Ovary (tissue), 3 donors: ENCODE results near the gene WDFY4.

Experiments used
- EP300 ChIP-seq: sonication (generic); formaldehyde crosslinking; IDR thresholded peaks from one replicate; pipeline ENCODE4 v1.6.1; 2017; ENCODE audit warnings: antibody characterized with exemption
- TF ChIP-seq, protein P1 (sequence below), 3 donors: fragments of 450-650 bp in 2 of 3; fragments of 200-600 bp in 1 of 3; IDR thresholded peaks; one replicate each; pipeline versions ENCODE4 v1.5.1 to v1.8.0; 2016 to 2022; ENCODE audit warnings: antibody characterized with exemption in 3 of 3, mild to moderate bottlenecking in 1 of 3
- donor health status: DM: no; HTN: no; CAD: no.

DNA sequence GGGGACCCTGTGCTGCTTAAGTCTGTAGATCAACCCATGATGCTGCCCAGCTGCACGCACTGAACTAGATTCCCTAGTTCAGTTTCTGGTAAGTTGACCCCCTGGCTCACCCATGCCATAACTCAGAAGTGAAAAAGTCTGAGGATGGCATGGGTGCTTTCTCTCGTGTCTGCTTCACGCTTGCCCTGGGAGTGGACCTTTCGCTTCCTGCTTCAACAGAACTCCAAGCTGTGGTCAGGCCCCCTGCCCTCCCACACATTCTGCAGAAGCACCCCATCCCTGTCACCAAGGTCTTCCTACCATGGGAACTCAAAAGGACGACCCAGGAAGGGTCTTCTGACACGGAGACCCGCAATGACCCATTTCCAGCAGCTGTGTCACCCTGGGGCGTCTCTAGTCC is 215.1 kb downstream of the WDFY4 start:
- TF ChIP-seq, protein P1, sequence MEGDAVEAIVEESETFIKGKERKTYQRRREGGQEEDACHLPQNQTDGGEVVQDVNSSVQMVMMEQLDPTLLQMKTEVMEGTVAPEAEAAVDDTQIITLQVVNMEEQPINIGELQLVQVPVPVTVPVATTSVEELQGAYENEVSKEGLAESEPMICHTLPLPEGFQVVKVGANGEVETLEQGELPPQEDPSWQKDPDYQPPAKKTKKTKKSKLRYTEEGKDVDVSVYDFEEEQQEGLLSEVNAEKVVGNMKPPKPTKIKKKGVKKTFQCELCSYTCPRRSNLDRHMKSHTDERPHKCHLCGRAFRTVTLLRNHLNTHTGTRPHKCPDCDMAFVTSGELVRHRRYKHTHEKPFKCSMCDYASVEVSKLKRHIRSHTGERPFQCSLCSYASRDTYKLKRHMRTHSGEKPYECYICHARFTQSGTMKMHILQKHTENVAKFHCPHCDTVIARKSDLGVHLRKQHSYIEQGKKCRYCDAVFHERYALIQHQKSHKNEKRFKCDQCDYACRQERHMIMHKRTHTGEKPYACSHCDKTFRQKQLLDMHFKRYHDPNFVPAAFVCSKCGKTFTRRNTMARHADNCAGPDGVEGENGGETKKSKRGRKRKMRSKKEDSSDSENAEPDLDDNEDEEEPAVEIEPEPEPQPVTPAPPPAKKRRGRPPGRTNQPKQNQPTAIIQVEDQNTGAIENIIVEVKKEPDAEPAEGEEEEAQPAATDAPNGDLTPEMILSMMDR (IDR thresholded peaks at IDR 0.05): no peak
- no peak for TF ChIP-seq EP300
